ENCODE results near the gene BICRAL. TPM values are rescaled to one million over a fixed set of nuclear protein-coding genes. Genes with fewer than 3 reads are reported as not detected.

BICRAL gene
- polyA plus RNA-seq, 1 of the 3 experiments (the other 2 are of a cell fraction), result 5.1 TPM

DNA sequence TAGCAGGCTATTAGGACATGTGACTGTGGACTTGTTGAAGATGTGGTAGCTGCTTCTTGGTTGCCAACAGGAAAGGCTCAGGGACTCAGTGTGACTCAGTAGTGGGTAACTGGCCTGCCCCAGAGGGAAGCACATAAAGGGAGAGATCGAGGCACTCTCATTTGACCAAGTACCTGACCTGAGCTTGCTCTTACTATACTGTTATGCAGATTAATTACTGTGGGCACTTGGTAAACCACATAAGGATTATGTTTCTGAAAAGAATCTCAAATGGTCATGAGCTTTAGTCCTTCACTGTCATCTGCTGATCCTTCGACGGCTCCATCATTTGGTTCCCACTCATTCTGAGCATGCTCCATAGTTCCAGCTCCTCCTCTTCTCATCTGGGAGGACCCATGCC lies 49.4 kb downstream of the BICRAL start:
- CTCF ChIA-PET, result interaction anchor here (1.2 to 1.3 kb wide), 2 partner anchors 12 to 20 kb away, joined by 3 read pairs; no protein-coding TSS in a partner anchor
- Histone ChIP-seq H3F3A (replicated peaks; ENCODE audit: insufficient read depth) (no peaks in the 10 kb centered on the region), H3K9me2 (no peaks in the 10 kb centered on the region), H3K27me3 (ENCODE audit: insufficient read depth) (no peaks in the 10 kb centered on the region), H3K4me3 (ENCODE audit: low read depth in 2 of 2, low read length in 1 of 2) (no peak overlapping the region), H3K4me1 (ENCODE audit: control insufficient read depth in 1 of 2, insufficient read depth in 2 of 2, low read depth in 1 of 2, low read length in 1 of 2) (no peaks in the 10 kb centered on the region), H4K20me1 (ENCODE audit: insufficient read depth) (no peaks in the 10 kb centered on the region), H3K4me2 (no peak overlapping the region), H3K9me3 (no peaks in the 10 kb centered on the region), H3K36me3 (replicated peaks in 1 of 2; ENCODE audit: control insufficient read depth in 1 of 2, insufficient read depth in 2 of 2, low read length in 1 of 2) (peaks cover 15 to 19% of the 10 kb centered on the region in 2 experiments), H3K79me2 (ENCODE audit: insufficient read depth) (no peaks in the 10 kb centered on the region), H3K9ac (no peak overlapping the region), H3K27ac (ENCODE audit: low read depth in 2 of 2, low read length in 1 of 2) (no peak overlapping the region), H2AFZ (ENCODE audit: low read depth) (no peak overlapping the region)
- 94% methylated on average over 3 of the region's 3 CpGs for WGBS (ENCODE audit: low lambda C conversion rate)
- POLR2A ChIA-PET, result no interaction called here
- TF ChIP-seq MXI1 (IDR thresholded peaks at IDR 0.05; ENCODE audit: low read depth, low read length) (no peak), FOXM1 (IDR thresholded peaks at IDR 0.05; ENCODE audit: low read depth) (no peak), SMC3 (IDR thresholded peaks at IDR 0.05; ENCODE audit: low read depth, low read length) (no peak), EP300 (IDR thresholded peaks at IDR 0.05; ENCODE audit: borderline replicate concordance in 1 of 2, low read depth in 1 of 2, low read length in 1 of 2) (no peak), RCOR1 (IDR thresholded peaks at IDR 0.05; ENCODE audit: low read length) (no peak), TEAD4 (IDR thresholded peaks at IDR 0.05; ENCODE audit: borderline replicate concordance, insufficient read depth) (no peak), POLR2AphosphoS5 (IDR thresholded peaks at IDR 0.05; ENCODE audit: low read depth, low read length) (no peak), EZH2phosphoT487 (IDR thresholded peaks at IDR 0.05; ENCODE audit: borderline replicate concordance, low read depth) (no peak), NFIC (IDR thresholded peaks at IDR 0.05; ENCODE audit: borderline replicate concordance) (no peak), FOSL2 (IDR thresholded peaks at IDR 0.05; ENCODE audit: borderline replicate concordance, low read depth) (no peak), TAF1 (IDR thresholded peaks at IDR 0.05; ENCODE audit: borderline replicate concordance, low read depth, low read length) (no peak), YY1 (IDR thresholded peaks at IDR 0.05; ENCODE audit: low read depth) (no peak), RAD21 (IDR thresholded peaks at IDR 0.05; ENCODE audit: low read length) (no peak)
- TF ChIP-seq, protein P1, sequence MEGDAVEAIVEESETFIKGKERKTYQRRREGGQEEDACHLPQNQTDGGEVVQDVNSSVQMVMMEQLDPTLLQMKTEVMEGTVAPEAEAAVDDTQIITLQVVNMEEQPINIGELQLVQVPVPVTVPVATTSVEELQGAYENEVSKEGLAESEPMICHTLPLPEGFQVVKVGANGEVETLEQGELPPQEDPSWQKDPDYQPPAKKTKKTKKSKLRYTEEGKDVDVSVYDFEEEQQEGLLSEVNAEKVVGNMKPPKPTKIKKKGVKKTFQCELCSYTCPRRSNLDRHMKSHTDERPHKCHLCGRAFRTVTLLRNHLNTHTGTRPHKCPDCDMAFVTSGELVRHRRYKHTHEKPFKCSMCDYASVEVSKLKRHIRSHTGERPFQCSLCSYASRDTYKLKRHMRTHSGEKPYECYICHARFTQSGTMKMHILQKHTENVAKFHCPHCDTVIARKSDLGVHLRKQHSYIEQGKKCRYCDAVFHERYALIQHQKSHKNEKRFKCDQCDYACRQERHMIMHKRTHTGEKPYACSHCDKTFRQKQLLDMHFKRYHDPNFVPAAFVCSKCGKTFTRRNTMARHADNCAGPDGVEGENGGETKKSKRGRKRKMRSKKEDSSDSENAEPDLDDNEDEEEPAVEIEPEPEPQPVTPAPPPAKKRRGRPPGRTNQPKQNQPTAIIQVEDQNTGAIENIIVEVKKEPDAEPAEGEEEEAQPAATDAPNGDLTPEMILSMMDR (IDR thresholded peaks at IDR 0.05), result no peak
- TF ChIP-seq, protein P2, sequence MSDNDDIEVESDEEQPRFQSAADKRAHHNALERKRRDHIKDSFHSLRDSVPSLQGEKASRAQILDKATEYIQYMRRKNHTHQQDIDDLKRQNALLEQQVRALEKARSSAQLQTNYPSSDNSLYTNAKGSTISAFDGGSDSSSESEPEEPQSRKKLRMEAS (IDR thresholded peaks at IDR 0.05; ENCODE audit: low read depth), result no peak
- TF ChIP-seq, protein P3, sequence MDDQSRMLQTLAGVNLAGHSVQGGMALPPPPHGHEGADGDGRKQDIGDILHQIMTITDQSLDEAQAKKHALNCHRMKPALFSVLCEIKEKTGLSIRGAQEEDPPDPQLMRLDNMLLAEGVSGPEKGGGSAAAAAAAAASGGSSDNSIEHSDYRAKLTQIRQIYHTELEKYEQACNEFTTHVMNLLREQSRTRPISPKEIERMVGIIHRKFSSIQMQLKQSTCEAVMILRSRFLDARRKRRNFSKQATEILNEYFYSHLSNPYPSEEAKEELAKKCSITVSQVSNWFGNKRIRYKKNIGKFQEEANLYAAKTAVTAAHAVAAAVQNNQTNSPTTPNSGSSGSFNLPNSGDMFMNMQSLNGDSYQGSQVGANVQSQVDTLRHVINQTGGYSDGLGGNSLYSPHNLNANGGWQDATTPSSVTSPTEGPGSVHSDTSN (IDR thresholded peaks at IDR 0.05), result no peak
- TF ChIP-seq, protein P4, sequence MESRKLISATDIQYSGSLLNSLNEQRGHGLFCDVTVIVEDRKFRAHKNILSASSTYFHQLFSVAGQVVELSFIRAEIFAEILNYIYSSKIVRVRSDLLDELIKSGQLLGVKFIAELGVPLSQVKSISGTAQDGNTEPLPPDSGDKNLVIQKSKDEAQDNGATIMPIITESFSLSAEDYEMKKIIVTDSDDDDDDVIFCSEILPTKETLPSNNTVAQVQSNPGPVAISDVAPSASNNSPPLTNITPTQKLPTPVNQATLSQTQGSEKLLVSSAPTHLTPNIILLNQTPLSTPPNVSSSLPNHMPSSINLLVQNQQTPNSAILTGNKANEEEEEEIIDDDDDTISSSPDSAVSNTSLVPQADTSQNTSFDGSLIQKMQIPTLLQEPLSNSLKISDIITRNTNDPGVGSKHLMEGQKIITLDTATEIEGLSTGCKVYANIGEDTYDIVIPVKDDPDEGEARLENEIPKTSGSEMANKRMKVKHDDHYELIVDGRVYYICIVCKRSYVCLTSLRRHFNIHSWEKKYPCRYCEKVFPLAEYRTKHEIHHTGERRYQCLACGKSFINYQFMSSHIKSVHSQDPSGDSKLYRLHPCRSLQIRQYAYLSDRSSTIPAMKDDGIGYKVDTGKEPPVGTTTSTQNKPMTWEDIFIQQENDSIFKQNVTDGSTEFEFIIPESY (IDR thresholded peaks at IDR 0.05; ENCODE audit: borderline replicate concordance, low read depth), result no peak
- TF ChIP-seq, protein P5, sequence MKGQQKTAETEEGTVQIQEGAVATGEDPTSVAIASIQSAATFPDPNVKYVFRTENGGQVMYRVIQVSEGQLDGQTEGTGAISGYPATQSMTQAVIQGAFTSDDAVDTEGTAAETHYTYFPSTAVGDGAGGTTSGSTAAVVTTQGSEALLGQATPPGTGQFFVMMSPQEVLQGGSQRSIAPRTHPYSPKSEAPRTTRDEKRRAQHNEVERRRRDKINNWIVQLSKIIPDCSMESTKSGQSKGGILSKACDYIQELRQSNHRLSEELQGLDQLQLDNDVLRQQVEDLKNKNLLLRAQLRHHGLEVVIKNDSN (IDR thresholded peaks at IDR 0.05; ENCODE audit: borderline replicate concordance, low read depth), result no peak
- DNase-seq, result no peak
